K562 (cell line): ENCODE measurements around the gene PXDC1. TPM values are rescaled to one million over a fixed set of nuclear protein-coding genes. Genes with fewer than 3 reads are reported as not detected.

Source experiments
- ATAC-seq: fragments of 200-7000 bp; cut with Tn5 transposase; 3 replicates; pipeline ENCODE4 v1.9.1; 2020; ENCODE audit warnings: moderate library complexity
- BruUV-seq: library from RNA; stranded (reverse); fragments of 400-500 nt; replicated peaks from 2 replicates; lab custom pipeline; 2021; lab: Mats Ljungman, UMichigan
- CTCF ChIA-PET: fragments of 300-600 bp; formaldehyde crosslinking; extraction: SDS; loops from one replicate; lab custom pipeline; 2021; ENCODE audit warnings: low intra/inter-chr PET ratio; lab: Yijun Ruan, JAX
- POLR2A ChIA-PET: fragments of 300-600, 350-650 bp; sonication (Branson Sonifier 250); formaldehyde crosslinking; extraction: SDS; loops from one replicate; lab custom pipeline; 2021; ENCODE audit warnings: antibody characterized with exemption, inconsistent platforms; lab: Yijun Ruan, JAX
- DNase-seq, 4 experiments: peaks; one replicate each; pipeline versions ENCODE4 v3.0.0 to v3.0.0-alpha.2; 2011 to 2018; ENCODE audit warnings: low spot score in 3 of 4, mixed read lengths in 3 of 4; ENCODE audit errors: extremely low read depth in 1 of 4
- FAIRE-seq: peaks from 2 replicates; lab custom pipeline; 2011; peaks lifted over from hg19 to GRCh38; lab: Jason Lieb, UNC
- H2AFZ ChIP-seq: 2 replicates; pipeline ENCODE4 v1.6.0; 2011; ENCODE audit warnings: low read depth, low read length, control low read depth, inconsistent platforms
- H3K27ac ChIP-seq: fragments of 200-600 bp; 3 replicates; pipeline ENCODE4 v1.8.0; 2011; ENCODE audit warnings: low read depth, mild to moderate bottlenecking, control low read depth, inconsistent platforms, low read length, moderate library complexity, mixed read lengths; ENCODE audit errors: extremely low read depth
- H3K27me3 ChIP-seq, 2 experiments: fragments of 300-600 bp in 1 of 2; 2 replicates in 1 of 2; 3 replicates in 1 of 2; pipeline versions ENCODE4 v1.6.0 to v1.8.0; 2011; ENCODE audit warnings: inconsistent platforms in 2 of 2, low read length in 2 of 2, mild to moderate bottlenecking in 1 of 2, mixed read lengths in 1 of 2, moderate library complexity in 1 of 2; ENCODE audit not compliant: control insufficient read depth in 2 of 2, insufficient read depth in 2 of 2
- H3K36me3 ChIP-seq: fragments of 300-600 bp; 3 replicates; pipeline ENCODE4 v1.8.0; 2011; ENCODE audit warnings: mild to moderate bottlenecking, low read length, inconsistent platforms; ENCODE audit not compliant: control insufficient read depth, insufficient read depth
- H3K4me1 ChIP-seq, 2 experiments: fragments of 200-600 bp in 1 of 2; replicated peaks in 1 of 2; 2 replicates in 1 of 2; 3 replicates in 1 of 2; pipeline versions ENCODE4 v1.5.1 to v1.8.0; 2011; ENCODE audit warnings: inconsistent platforms in 2 of 2, low read length in 2 of 2, mild to moderate bottlenecking in 1 of 2, mixed read lengths in 1 of 2, moderate library complexity in 1 of 2; ENCODE audit not compliant: control insufficient read depth in 2 of 2, insufficient read depth in 2 of 2
- H3K4me2 ChIP-seq: 2 replicates; pipeline ENCODE4 v1.6.1; 2011; ENCODE audit warnings: low read length, control low read depth, inconsistent platforms, mixed read lengths; ENCODE audit not compliant: insufficient read depth
- H3K4me3 ChIP-seq: fragments of 200-600 bp; sonication (generic), shearing (Covaris generic); 2 replicates; pipeline ENCODE4 v1.5.1; 2016; ENCODE audit warnings: control low read depth, inconsistent platforms
- H3K79me2 ChIP-seq: fragments of 200-600 bp; 3 replicates; pipeline ENCODE4 v1.8.0; 2011; ENCODE audit warnings: low read length, inconsistent platforms; ENCODE audit not compliant: control insufficient read depth, insufficient read depth
- H3K9ac ChIP-seq, 2 experiments: 2 replicates each; pipeline versions ENCODE4 v1.6.0 to v1.6.1; 2011; ENCODE audit warnings: low read depth in 2 of 2, low read length in 2 of 2, control low read depth in 1 of 2, inconsistent platforms in 1 of 2, mild to moderate bottlenecking in 1 of 2, mixed read lengths in 1 of 2; ENCODE audit not compliant: insufficient read depth in 1 of 2
- H3K9me1 ChIP-seq: one replicate; pipeline ENCODE4 v1.6.0; 2011; ENCODE audit warnings: inconsistent platforms, mild to moderate bottlenecking, low read length, moderate library complexity; ENCODE audit not compliant: control insufficient read depth, insufficient read depth
- H3K9me3 ChIP-seq: replicated peaks from 2 replicates; pipeline ENCODE4 v1.5.1; 2011; ENCODE audit warnings: low read depth, low read length, inconsistent platforms; ENCODE audit not compliant: control insufficient read depth, insufficient read depth
- H4K20me1 ChIP-seq: replicated peaks from 2 replicates; pipeline ENCODE4 v1.6.1; 2011; ENCODE audit warnings: low read length, inconsistent platforms, mixed read lengths; ENCODE audit not compliant: control insufficient read depth, insufficient read depth
- CREB1 ChIP-seq, 2 experiments: sonication (generic) in 1 of 2; formaldehyde crosslinking in 1 of 2; IDR thresholded peaks; 2 replicates each; pipeline versions ENCODE4 v1.6.1 to v1.8.0; 2012 to 2022; ENCODE audit warnings: inconsistent platforms in 1 of 2, mild to moderate bottlenecking in 1 of 2, missing genetic modification reagents in 1 of 2, moderate library complexity in 1 of 2
- CTBP1 ChIP-seq: fragments of 450-650 bp; IDR thresholded peaks from 2 replicates; pipeline ENCODE4 v1.6.1; 2016; ENCODE audit warnings: borderline replicate concordance
- CXXC5 ChIP-seq: fragments of 250-450 bp; sonication (Bioruptor Pico); IDR thresholded peaks from 2 replicates; pipeline ENCODE4 v1.8.0; 2022; ENCODE audit warnings: inconsistent platforms, mild to moderate bottlenecking, moderate library complexity
- E2F1 ChIP-seq: sonication (generic); formaldehyde crosslinking; IDR thresholded peaks from 2 replicates; pipeline ENCODE4 v1.8.1; 2023; ENCODE audit warnings: mild to moderate bottlenecking, missing genetic modification reagents, moderate library complexity
- E2F6 ChIP-seq, 2 experiments: IDR thresholded peaks; 2 replicates each; pipeline ENCODE4 v1.6.1; 2011; ENCODE audit warnings: borderline replicate concordance in 1 of 2, control low read depth in 1 of 2, low read depth in 1 of 2, low read length in 1 of 2, mild to moderate bottlenecking in 1 of 2, mixed read lengths in 1 of 2, moderate library complexity in 1 of 2; ENCODE audit not compliant: insufficient read depth in 1 of 2, insufficient read length in 1 of 2, poor library complexity in 1 of 2, severe bottlenecking in 1 of 2; ENCODE audit errors: extremely low read depth in 1 of 2
- EGR1 ChIP-seq: fragments of 450-650 bp; conservative IDR thresholded peaks from 2 replicates; pipeline ENCODE4 v1.6.1; 2017; ENCODE audit warnings: mild to moderate bottlenecking
- ID3 ChIP-seq, 2 experiments: fragments of 250-450 bp in 1 of 2; fragments of 450-650 bp in 1 of 2; sonication (Bioruptor Pico) in 1 of 2; IDR thresholded peaks; 2 replicates each; pipeline versions ENCODE4 v1.6.1 to v1.8.0; 2016 to 2021; ENCODE audit warnings: mild to moderate bottlenecking in 2 of 2, moderate library complexity in 2 of 2, missing compliant biosample characterization in 1 of 2, missing genetic modification characterization in 1 of 2
- L3MBTL2 ChIP-seq: fragments of 450-650 bp; IDR thresholded peaks from 2 replicates; pipeline ENCODE4 v1.6.1; 2016; ENCODE audit warnings: mild to moderate bottlenecking, moderate library complexity
- SREBF2 ChIP-seq: sonication (generic); formaldehyde crosslinking; IDR thresholded peaks from 2 replicates; pipeline ENCODE4 v1.4.0; 2020; ENCODE audit warnings: mild to moderate bottlenecking, missing genetic modification reagents
- VEZF1 ChIP-seq: fragments of 200-800 bp; sonication (Bioruptor generic); IDR thresholded peaks from 2 replicates; pipeline ENCODE4 v1.6.1; 2017; ENCODE audit warnings: missing genetic modification characterization, missing compliant biosample characterization
- ZBTB7A ChIP-seq: IDR thresholded peaks from 2 replicates; pipeline ENCODE4 v1.6.1; 2011; ENCODE audit warnings: low read depth, mild to moderate bottlenecking, low read length, moderate library complexity, borderline replicate concordance; ENCODE audit not compliant: control insufficient read depth
- ZFX ChIP-seq: sonication (generic); formaldehyde crosslinking; IDR thresholded peaks from 2 replicates; pipeline ENCODE4 v1.8.0; 2022; ENCODE audit warnings: mild to moderate bottlenecking, missing genetic modification reagents, moderate library complexity
- WGBS: fragments of 100-300 bp; shearing (Covaris generic); methylation state at CpG from one replicate; pipeline ENCODE4 v1.1.6; 2016; ENCODE audit warnings: low coverage, mixed read lengths; ENCODE audit not compliant: insufficient coverage; ENCODE audit errors: missing lambda C conversion rate; 5-methylcytosine and 5-hydroxymethylcytosine counted together
- in situ Hi-C: fragments of 300-500 bp; cut with MboI; formaldehyde crosslinking; loops from 4 replicates; pipeline ENCODE4 v1.15.0; 2018; ENCODE audit warnings: inconsistent platforms, mixed read lengths
- intact Hi-C: fragments of 100-400 bp; cut with micrococcal nuclease; formaldehyde crosslinking; loops from 2 replicates; pipeline ENCODE4 v1.14.2; 2022
- polyA plus RNA-seq, 8 experiments: library from polyadenylated mRNA; depleted of rRNA in 4 of 8; stranded (reverse) in 5 of 8; unstranded in 3 of 8; fragments of >200 nt; fragmentation: Nextera tagmentation in 2 of 8; fragmentation: Illumina TruSeq in 1 of 8; extraction: Ambion mirVana in 2 of 8; extraction: Trizol in 1 of 8; gene quantifications; 2 replicates each; pipeline versions ENCODE4 v1.2.1 to v1.2.3, GENCODE V29; 2011 to 2014; ENCODE audit warnings: inconsistent platforms in 1 of 8, missing spikeins in 1 of 8
- total RNA-seq, 7 experiments: library from RNA; depleted of rRNA in 6 of 7; stranded (reverse); fragments of >200 nt in 6 of 7; fragmentation: Illumina TruSeq in 2 of 7; extraction: Trizol in 2 of 7; gene quantifications; 2 replicates each; pipeline versions ENCODE4 v1.2.1 to v1.2.3, GENCODE V29; 2011 to 2021; ENCODE audit warnings: low replicate concordance in 1 of 7

The PXDC1 gene
- total and polyA plus RNA-seq, 9 of the 15 experiments (the other 6 are each of a cell fraction or from before 2014, with no cell fraction given) = 0.09 to 0.33 (median 0.16) TPM; not detected in 5

- Histone ChIP-seq H3K4me1 (peaks cover 5 to 26% of the 10 kb centered on the region in 2 experiments; a peak in 4 of 5 replicates), H3K36me3 (no peaks in the 10 kb centered on the region), H3K79me2 (no peaks in the 10 kb centered on the region), H3K4me2 (no peak overlapping the region; the same call in 1 of the 2 replicates), H3K27ac (no peak overlapping the region), H4K20me1 (peaks cover 5% of the 10 kb centered on the region), H3K4me3 (peak overlapping the region; percentile 36), H3K27me3 (peaks cover 39 to 59% of the 10 kb centered on the region in 2 experiments; a peak in 4 of 5 replicates), H3K9ac (peak overlapping the region in 1 of 2 experiments; percentile 21; a peak in 1 of 4 replicates), H3K9me3 (no peaks in the 10 kb centered on the region), H3K9me1 (no peaks in the 10 kb centered on the region), H2AFZ (peak overlapping the region; percentile 10; the same call in 1 of the 2 replicates)
- no peak for FAIRE-seq
- no TSS peak for BruUV-seq
- WGBS = 30% methylated on average over 45 of the region's 104 CpGs
- ChIA-PET CTCF (no interaction called here), POLR2A (interaction anchor here (0.6 kb wide), 1 partner anchor 115 kb away, joined by 3 read pairs; no protein-coding TSS in a partner anchor)
- in situ Hi-C loops (no loop called here), intact Hi-C loops (no loop called here)
- ATAC-seq = peak; percentile 54
- TF ChIP-seq E2F1 (CRISPR knock-in tag) (no peak), ZBTB7A (peak; percentile 25; the same call in 1 of the 2 replicates), CXXC5 (CRISPR knock-in tag) (peak; percentile 38), CREB1 (IDR thresholded peaks at IDR 0.05) (peak; percentile 9; the same call in 1 of the 2 replicates), CREB1 (CRISPR knock-in tag; IDR thresholded peaks at IDR 0.05) (no peak), EGR1 (peak; percentile 8; the same call in 1 of the 2 replicates), L3MBTL2 (peak; percentile 50; the same call in 1 of the 2 replicates), ZFX (peak; percentile 40; the same call in 1 of the 2 replicates), CTBP1 (0 out of 2 replicates have a peak, but pooled peaks have one; percentile 17), SREBF2 (CRISPR knock-in tag) (no peak), ID3 (CRISPR knock-in tag; IDR thresholded peaks at IDR 0.05) (no peak), ID3 (tag; IDR thresholded peaks at IDR 0.05) (no peak), VEZF1 (CRISPR knock-in tag) (peak; percentile 32), E2F6 (IDR thresholded peaks at IDR 0.05; ENCODE audit: borderline replicate concordance in 1 of 2, extremely low read depth in 1 of 2, insufficient read depth in 1 of 2, insufficient read length in 1 of 2, low read depth in 1 of 2, low read length in 1 of 2, poor library complexity in 1 of 2, severe bottlenecking in 1 of 2) (peak in 1 of 2 experiments; percentile 84)
- DNase-seq = peak; percentile 53 to 83 (median 72)
Observed at GRCh38 chr6:3751730-3752530, 417 bp upstream of the PXDC1 start.
